ENCODE measurements around the gene CD22. TPM values are rescaled to one million over a fixed set of nuclear protein-coding genes. Genes with fewer than 3 reads are reported as not detected.

The CD22 gene
- total and polyA plus RNA-seq, 2 donors (not counting 1 experiment from before 2014, with no cell fraction given) = 692 to 1,437 TPM

GRCh38 chr19:35314858-35315470, 14.0 kb upstream of the CD22 start:
- Histone ChIP-seq H3K4me1 (ENCODE audit: control insufficient read depth in 2 of 2, insufficient read depth in 2 of 2, low read length in 2 of 2) (peaks cover 60 to 86% of the 10 kb centered on the region in 2 donors), H3K27me3 (replicated peaks in 1 of 4; ENCODE audit: control extremely low read depth in 1 of 4, control insufficient read depth in 3 of 4, insufficient read depth in 4 of 4, low read length in 3 of 4) (no peaks in the 10 kb centered on the region), H2AFZ (ENCODE audit: insufficient read depth, low read depth, low read length, poor library complexity, severe bottlenecking) (no peak overlapping the region), H3K27ac (ENCODE audit: low read length in 2 of 2) (no peak overlapping the region), H3K79me2 (ENCODE audit: control insufficient read depth, insufficient read depth, low read length) (peaks cover 57% of the 10 kb centered on the region), H3K9me3 (ENCODE audit: control extremely low read depth in 1 of 3, control insufficient read depth in 2 of 3, insufficient read depth in 1 of 3, low read length in 2 of 3) (no peaks in the 10 kb centered on the region), H3K4me3 (ENCODE audit: control extremely low read depth in 1 of 5, extremely low read depth in 1 of 5, insufficient read depth in 1 of 5, low read depth in 2 of 5, low read length in 4 of 5) (no peak overlapping the region), H3K9ac (ENCODE audit: low read length) (no peak overlapping the region), H3K4me2 (replicated peaks; ENCODE audit: low read depth, low read length, poor library complexity, severe bottlenecking) (no peak overlapping the region), H4K20me1 (ENCODE audit: control insufficient read depth, insufficient read depth, low read length, poor library complexity, severe bottlenecking) (no peaks in the 10 kb centered on the region), H3K36me3 (replicated peaks in 1 of 2; ENCODE audit: control extremely low read depth in 1 of 2, control insufficient read depth in 1 of 2, extremely low read depth in 1 of 2, insufficient read depth in 2 of 2, low read length in 1 of 2) (no peaks in the 10 kb centered on the region)
- H3K4me3 Mint-ChIP-seq = no peak overlapping the region
- H3K9me3 Mint-ChIP-seq (ENCODE audit: insufficient read depth) = no peaks in the 10 kb centered on the region
- peaks cover 62% of the 10 kb centered on the region for H3K4me1 Mint-ChIP-seq
- no peaks in the 10 kb centered on the region for H3K27me3 Mint-ChIP-seq
- peak overlapping the region; percentile 20 for H3K27ac Mint-ChIP-seq
- TF ChIP-seq CTCF (IDR thresholded peaks at IDR 0.05) (no peak), EZH2 (IDR thresholded peaks at IDR 0.05; ENCODE audit: borderline replicate concordance, insufficient read depth, low read depth, low read length, poor library complexity, severe bottlenecking) (no peak)
- ChIA-PET CTCF (interaction anchor here (0.6 to 2.6 kb wide), 10 partner anchors 9 to 472 kb away, joined by 3 to 13 read pairs (median 8); no protein-coding TSS in a partner anchor), POLR2A (interaction anchor here (8.3 kb wide), 1 partner anchor 16 kb away, joined by 106 read pairs; the partner anchor contains the start of gene CD22)
- DNase-seq = no peak
- intact Hi-C loops (cut with micrococcal nuclease) = no loop called here
- no peak for ATAC-seq (ENCODE audit: low read depth)
- WGBS (ENCODE audit: insufficient coverage) = 89% methylated on average over 10 of the region's 10 CpGs

- no peak for DNase-seq
- peaks cover 63 to 88% of the 10 kb centered on the region in 2 donors for H3K4me1 ChIP-seq (ENCODE audit: control insufficient read depth in 2 of 2, insufficient read depth in 2 of 2, low read length in 2 of 2)
- H3K9me3 Mint-ChIP-seq (ENCODE audit: insufficient read depth) = no peaks in the 10 kb centered on the region
- peak overlapping the region; percentile 16 for H3K4me3 Mint-ChIP-seq
- peak overlapping the region; percentile 8 for H3K4me2 ChIP-seq (replicated peaks; ENCODE audit: low read depth, low read length, poor library complexity, severe bottlenecking)
- H3K79me2 ChIP-seq (ENCODE audit: control insufficient read depth, insufficient read depth, low read length) = peaks cover 51% of the 10 kb centered on the region
- ChIA-PET CTCF (interaction anchor here (0.7 to 2.5 kb wide), 11 partner anchors 9 to 182 kb away, joined by 3 to 13 read pairs (median 8); partner anchors contain the start of gene FFAR1), POLR2A (interaction anchor here (0.6 to 8.3 kb wide), 2 partner anchors 13 to 15 kb away, joined by 12 to 106 read pairs; partner anchors contain the start of gene CD22)
- 91% methylated on average over 5 of the region's 9 CpGs for WGBS (ENCODE audit: insufficient coverage)
- H3K27ac ChIP-seq (ENCODE audit: low read length in 2 of 2) = peak overlapping the region in 1 of 2 donors; percentile 81
- H3K9ac ChIP-seq (ENCODE audit: low read length) = no peak overlapping the region
- H3K9me3 ChIP-seq (ENCODE audit: control extremely low read depth in 1 of 3, control insufficient read depth in 2 of 3, insufficient read depth in 1 of 3, low read length in 2 of 3) = no peaks in the 10 kb centered on the region
- H3K4me3 ChIP-seq (ENCODE audit: control extremely low read depth in 1 of 5, extremely low read depth in 1 of 5, insufficient read depth in 1 of 5, low read depth in 2 of 5, low read length in 4 of 5) = no peak overlapping the region
- no peaks in the 10 kb centered on the region for H3K27me3 ChIP-seq (replicated peaks in 1 of 4; ENCODE audit: control extremely low read depth in 1 of 4, control insufficient read depth in 3 of 4, insufficient read depth in 4 of 4, low read length in 3 of 4)
- no peaks in the 10 kb centered on the region for H4K20me1 ChIP-seq (ENCODE audit: control insufficient read depth, insufficient read depth, low read length, poor library complexity, severe bottlenecking)
- ATAC-seq (ENCODE audit: low read depth) = no peak
- intact Hi-C loops (cut with micrococcal nuclease) = loop anchor here (2.0 kb wide), 1 partner anchor 15 kb away; no protein-coding TSS in a partner anchor
- TF ChIP-seq CTCF (IDR thresholded peaks at IDR 0.05) = no peak
- no peak for TF ChIP-seq EZH2 (IDR thresholded peaks at IDR 0.05; ENCODE audit: borderline replicate concordance, insufficient read depth, low read depth, low read length, poor library complexity, severe bottlenecking)
- H2AFZ ChIP-seq (ENCODE audit: insufficient read depth, low read depth, low read length, poor library complexity, severe bottlenecking) = no peak overlapping the region
- H3K36me3 ChIP-seq (replicated peaks in 1 of 2; ENCODE audit: control extremely low read depth in 1 of 2, control insufficient read depth in 1 of 2, extremely low read depth in 1 of 2, insufficient read depth in 2 of 2, low read length in 1 of 2) = no peaks in the 10 kb centered on the region
- no peaks in the 10 kb centered on the region for H3K27me3 Mint-ChIP-seq
- H3K4me1 Mint-ChIP-seq = peaks cover 67% of the 10 kb centered on the region
- peak overlapping the region; percentile 71 for H3K27ac Mint-ChIP-seq
Measured at GRCh38 chr19:35315883-35316282, 13.1 kb upstream of the CD22 start.
